SK-N-SH treated with all-trans-retinoic acid at 6 μM for 48 hours (cell line): Measurements from ENCODE around the gene FYTTD1.

Experiments
- ATAC-seq: fragments of 200-7000 bp; cut with Tn5 transposase; 3 replicates; pipeline ENCODE4 v1.9.1; 2020; ENCODE audit warnings: mild to moderate bottlenecking, moderate library complexity
- ARNTL ChIP-seq: fragments of 450-650 bp; formaldehyde crosslinking; IDR thresholded peaks from 2 replicates; pipeline ENCODE4 v1.5.0; 2020; ENCODE audit warnings: low read depth, mild to moderate bottlenecking, moderate library complexity, borderline replicate concordance
- BACH2 ChIP-seq: fragments of 250-450 bp; sonication (Bioruptor Pico); IDR thresholded peaks from 2 replicates; pipeline ENCODE4 v1.9.0; 2021; ENCODE audit warnings: mild to moderate bottlenecking, borderline replicate concordance
- CSDC2 ChIP-seq: fragments of 250-450 bp; sonication (Bioruptor Pico); IDR thresholded peaks from 2 replicates; pipeline ENCODE4 v1.5.0; 2020; ENCODE audit warnings: mild to moderate bottlenecking, moderate library complexity
- ESRRG ChIP-seq: fragments of 250-450 bp; sonication (Bioruptor Pico); IDR thresholded peaks from 2 replicates; pipeline ENCODE4 v1.6.1; 2021; ENCODE audit warnings: mild to moderate bottlenecking
- GLIS3 ChIP-seq: fragments of 250-450 bp; sonication (Bioruptor Pico); IDR thresholded peaks from 2 replicates; pipeline ENCODE4 v1.5.0; 2020; ENCODE audit warnings: mild to moderate bottlenecking, moderate library complexity
- OSR1 ChIP-seq: fragments of 250-450 bp; sonication (Bioruptor Pico); IDR thresholded peaks from 2 replicates; pipeline ENCODE4 v1.8.0; 2022; ENCODE audit warnings: moderate library complexity, mild to moderate bottlenecking, inconsistent platforms
- PPARA ChIP-seq: fragments of 250-450 bp; sonication (Bioruptor Pico); IDR thresholded peaks from 2 replicates; pipeline ENCODE4 v1.5.0; 2020; ENCODE audit warnings: mild to moderate bottlenecking, borderline replicate concordance
- RARB ChIP-seq: fragments of 250-450 bp; sonication (Bioruptor Pico); IDR thresholded peaks from 2 replicates; pipeline ENCODE4 v1.8.0; 2021; ENCODE audit warnings: mild to moderate bottlenecking, moderate library complexity
- SNAI2 ChIP-seq: fragments of 250-450 bp; sonication (Bioruptor Pico); IDR thresholded peaks from 2 replicates; pipeline ENCODE4 v1.5.0; 2020; ENCODE audit warnings: mild to moderate bottlenecking, moderate library complexity
- TCF4 ChIP-seq: fragments of 250-450 bp; sonication (Bioruptor Pico); IDR thresholded peaks from 2 replicates; pipeline ENCODE4 v1.8.0; 2021; ENCODE audit warnings: mild to moderate bottlenecking, moderate library complexity, borderline replicate concordance
- TOX ChIP-seq: fragments of 250-450 bp; sonication (Bioruptor Pico); IDR thresholded peaks from 2 replicates; pipeline ENCODE4 v1.8.0; 2021; ENCODE audit warnings: mild to moderate bottlenecking, moderate library complexity, borderline replicate concordance
- ZC3H10 ChIP-seq: fragments of 250-450 bp; sonication (Bioruptor Pico); IDR thresholded peaks from 2 replicates; pipeline ENCODE4 v1.5.1; 2021; ENCODE audit warnings: mild to moderate bottlenecking, moderate library complexity
- ZFP3 ChIP-seq: fragments of 250-450 bp; sonication (Bioruptor Pico); IDR thresholded peaks from 2 replicates; pipeline ENCODE4 v1.5.0; 2020; ENCODE audit warnings: mild to moderate bottlenecking, moderate library complexity
- ZNF565 ChIP-seq: fragments of 450-650 bp; formaldehyde crosslinking; conservative IDR thresholded peaks from 2 replicates; pipeline ENCODE4 v1.5.0; 2020; ENCODE audit warnings: low read depth, mild to moderate bottlenecking, moderate library complexity
- ZNF8 ChIP-seq: fragments of 450-650 bp; formaldehyde crosslinking; IDR thresholded peaks from 2 replicates; pipeline ENCODE4 v1.5.0; 2020; ENCODE audit warnings: mild to moderate bottlenecking, moderate library complexity
- TF ChIP-seq, protein P1 (sequence below): fragments of 250-450 bp; sonication (Bioruptor Pico); IDR thresholded peaks from 2 replicates; pipeline ENCODE4 v1.8.0; 2021; ENCODE audit warnings: low read depth, mild to moderate bottlenecking, moderate library complexity, borderline replicate concordance
- TF ChIP-seq, protein P2 (sequence below): fragments of 250-450 bp; sonication (Bioruptor Pico); IDR thresholded peaks from 2 replicates; pipeline ENCODE4 v1.5.1; 2020; ENCODE audit warnings: low read depth, mild to moderate bottlenecking, moderate library complexity
- TF ChIP-seq, protein P3 (sequence below): fragments of 250-450 bp; sonication (Bioruptor Pico); IDR thresholded peaks from 2 replicates; pipeline ENCODE4 v1.8.0; 2020; ENCODE audit warnings: mild to moderate bottlenecking, moderate library complexity, borderline replicate concordance
- TF ChIP-seq, protein P4 (sequence below): fragments of 250-450 bp; sonication (Bioruptor Pico); IDR thresholded peaks from 2 replicates; pipeline ENCODE4 v1.5.0; 2020; ENCODE audit warnings: mild to moderate bottlenecking, moderate library complexity

Gene FYTTD1

DNA sequence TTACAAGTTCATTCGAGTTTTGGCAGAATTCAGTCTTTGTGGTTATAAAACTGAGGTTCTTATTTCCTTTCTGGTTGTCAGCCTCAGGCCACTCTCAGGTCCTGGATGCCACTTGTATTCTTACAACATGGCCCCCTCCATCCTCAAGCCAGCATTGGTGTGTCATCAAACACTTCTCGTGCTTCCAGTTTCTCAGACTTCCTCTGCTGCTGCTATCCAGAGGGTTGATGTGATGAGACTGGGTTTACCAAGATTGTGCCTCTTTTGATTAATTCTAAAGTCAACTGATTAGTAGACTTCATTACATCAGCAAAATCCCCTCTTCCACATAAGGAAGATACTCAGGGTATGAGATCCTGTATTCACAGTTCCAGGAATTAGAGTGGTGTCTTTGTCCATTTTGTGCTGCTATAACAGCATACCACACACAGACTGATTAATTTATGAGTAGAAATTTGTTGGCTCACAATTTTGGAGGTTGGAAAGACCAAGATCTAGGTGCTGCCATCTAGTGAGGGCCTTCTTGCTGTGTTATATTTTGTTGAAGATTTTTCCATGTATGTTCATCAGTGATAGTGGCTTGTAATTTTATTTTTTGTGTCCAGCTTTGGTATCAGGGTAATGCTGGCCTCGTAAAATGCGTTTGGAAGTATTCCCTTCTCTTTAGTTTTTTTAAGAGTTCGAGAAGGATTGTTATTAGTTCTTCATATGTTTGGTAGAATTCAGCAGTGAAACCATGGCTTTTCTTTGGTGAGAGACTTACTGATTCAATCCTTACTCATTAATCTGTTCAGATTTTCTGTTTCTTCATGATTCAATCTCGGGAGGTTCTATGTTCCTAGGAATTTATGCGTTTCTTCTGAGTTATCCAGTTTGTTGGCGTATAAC is 52.5 kb downstream of the FYTTD1 start:
- TF ChIP-seq SNAI2 (CRISPR knock-in tag): no peak
- TF ChIP-seq GLIS3: no peak
- TF ChIP-seq ARNTL (CRISPR knock-in tag): no peak
- no peak for TF ChIP-seq BACH2 (CRISPR knock-in tag)
- no peak for TF ChIP-seq ESRRG (CRISPR knock-in tag)
- TF ChIP-seq TOX (CRISPR knock-in tag): no peak
- TF ChIP-seq ZNF565: no peak
- TF ChIP-seq, protein P1, sequence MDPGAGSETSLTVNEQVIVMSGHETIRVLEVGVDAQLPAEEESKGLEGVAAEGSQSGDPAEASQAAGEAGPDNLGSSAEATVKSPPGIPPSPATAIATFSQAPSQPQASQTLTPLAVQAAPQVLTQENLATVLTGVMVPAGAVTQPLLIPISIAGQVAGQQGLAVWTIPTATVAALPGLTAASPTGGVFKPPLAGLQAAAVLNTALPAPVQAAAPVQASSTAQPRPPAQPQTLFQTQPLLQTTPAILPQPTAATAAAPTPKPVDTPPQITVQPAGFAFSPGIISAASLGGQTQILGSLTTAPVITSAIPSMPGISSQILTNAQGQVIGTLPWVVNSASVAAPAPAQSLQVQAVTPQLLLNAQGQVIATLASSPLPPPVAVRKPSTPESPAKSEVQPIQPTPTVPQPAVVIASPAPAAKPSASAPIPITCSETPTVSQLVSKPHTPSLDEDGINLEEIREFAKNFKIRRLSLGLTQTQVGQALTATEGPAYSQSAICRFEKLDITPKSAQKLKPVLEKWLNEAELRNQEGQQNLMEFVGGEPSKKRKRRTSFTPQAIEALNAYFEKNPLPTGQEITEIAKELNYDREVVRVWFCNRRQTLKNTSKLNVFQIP: no peak
- TF ChIP-seq CSDC2 (CRISPR knock-in tag): no peak
- no peak for TF ChIP-seq ZC3H10
- TF ChIP-seq OSR1 (CRISPR knock-in tag): no peak
- TF ChIP-seq, protein P2, sequence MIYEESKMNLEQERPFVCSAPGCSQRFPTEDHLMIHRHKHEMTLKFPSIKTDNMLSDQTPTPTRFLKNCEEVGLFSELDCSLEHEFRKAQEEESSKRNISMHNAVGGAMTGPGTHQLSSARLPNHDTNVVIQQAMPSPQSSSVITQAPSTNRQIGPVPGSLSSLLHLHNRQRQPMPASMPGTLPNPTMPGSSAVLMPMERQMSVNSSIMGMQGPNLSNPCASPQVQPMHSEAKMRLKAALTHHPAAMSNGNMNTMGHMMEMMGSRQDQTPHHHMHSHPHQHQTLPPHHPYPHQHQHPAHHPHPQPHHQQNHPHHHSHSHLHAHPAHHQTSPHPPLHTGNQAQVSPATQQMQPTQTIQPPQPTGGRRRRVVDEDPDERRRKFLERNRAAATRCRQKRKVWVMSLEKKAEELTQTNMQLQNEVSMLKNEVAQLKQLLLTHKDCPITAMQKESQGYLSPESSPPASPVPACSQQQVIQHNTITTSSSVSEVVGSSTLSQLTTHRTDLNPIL (CRISPR knock-in tag): no peak
- TF ChIP-seq ZNF8 (CRISPR knock-in tag): no peak
- TF ChIP-seq PPARA (CRISPR knock-in tag): no peak
- TF ChIP-seq, protein P3, sequence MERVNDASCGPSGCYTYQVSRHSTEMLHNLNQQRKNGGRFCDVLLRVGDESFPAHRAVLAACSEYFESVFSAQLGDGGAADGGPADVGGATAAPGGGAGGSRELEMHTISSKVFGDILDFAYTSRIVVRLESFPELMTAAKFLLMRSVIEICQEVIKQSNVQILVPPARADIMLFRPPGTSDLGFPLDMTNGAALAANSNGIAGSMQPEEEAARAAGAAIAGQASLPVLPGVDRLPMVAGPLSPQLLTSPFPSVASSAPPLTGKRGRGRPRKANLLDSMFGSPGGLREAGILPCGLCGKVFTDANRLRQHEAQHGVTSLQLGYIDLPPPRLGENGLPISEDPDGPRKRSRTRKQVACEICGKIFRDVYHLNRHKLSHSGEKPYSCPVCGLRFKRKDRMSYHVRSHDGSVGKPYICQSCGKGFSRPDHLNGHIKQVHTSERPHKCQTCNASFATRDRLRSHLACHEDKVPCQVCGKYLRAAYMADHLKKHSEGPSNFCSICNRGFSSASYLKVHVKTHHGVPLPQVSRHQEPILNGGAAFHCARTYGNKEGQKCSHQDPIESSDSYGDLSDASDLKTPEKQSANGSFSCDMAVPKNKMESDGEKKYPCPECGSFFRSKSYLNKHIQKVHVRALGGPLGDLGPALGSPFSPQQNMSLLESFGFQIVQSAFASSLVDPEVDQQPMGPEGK (CRISPR knock-in tag): no peak
- TF ChIP-seq, protein P4, sequence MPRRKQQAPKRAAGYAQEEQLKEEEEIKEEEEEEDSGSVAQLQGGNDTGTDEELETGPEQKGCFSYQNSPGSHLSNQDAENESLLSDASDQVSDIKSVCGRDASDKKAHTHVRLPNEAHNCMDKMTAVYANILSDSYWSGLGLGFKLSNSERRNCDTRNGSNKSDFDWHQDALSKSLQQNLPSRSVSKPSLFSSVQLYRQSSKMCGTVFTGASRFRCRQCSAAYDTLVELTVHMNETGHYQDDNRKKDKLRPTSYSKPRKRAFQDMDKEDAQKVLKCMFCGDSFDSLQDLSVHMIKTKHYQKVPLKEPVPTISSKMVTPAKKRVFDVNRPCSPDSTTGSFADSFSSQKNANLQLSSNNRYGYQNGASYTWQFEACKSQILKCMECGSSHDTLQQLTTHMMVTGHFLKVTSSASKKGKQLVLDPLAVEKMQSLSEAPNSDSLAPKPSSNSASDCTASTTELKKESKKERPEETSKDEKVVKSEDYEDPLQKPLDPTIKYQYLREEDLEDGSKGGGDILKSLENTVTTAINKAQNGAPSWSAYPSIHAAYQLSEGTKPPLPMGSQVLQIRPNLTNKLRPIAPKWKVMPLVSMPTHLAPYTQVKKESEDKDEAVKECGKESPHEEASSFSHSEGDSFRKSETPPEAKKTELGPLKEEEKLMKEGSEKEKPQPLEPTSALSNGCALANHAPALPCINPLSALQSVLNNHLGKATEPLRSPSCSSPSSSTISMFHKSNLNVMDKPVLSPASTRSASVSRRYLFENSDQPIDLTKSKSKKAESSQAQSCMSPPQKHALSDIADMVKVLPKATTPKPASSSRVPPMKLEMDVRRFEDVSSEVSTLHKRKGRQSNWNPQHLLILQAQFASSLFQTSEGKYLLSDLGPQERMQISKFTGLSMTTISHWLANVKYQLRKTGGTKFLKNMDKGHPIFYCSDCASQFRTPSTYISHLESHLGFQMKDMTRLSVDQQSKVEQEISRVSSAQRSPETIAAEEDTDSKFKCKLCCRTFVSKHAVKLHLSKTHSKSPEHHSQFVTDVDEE (CRISPR knock-in tag): no peak
- TF ChIP-seq ZFP3: no peak
- no peak for TF ChIP-seq RARB
- ATAC-seq: peak; percentile 40; the same call in 2 of the 3 replicates

DNA sequence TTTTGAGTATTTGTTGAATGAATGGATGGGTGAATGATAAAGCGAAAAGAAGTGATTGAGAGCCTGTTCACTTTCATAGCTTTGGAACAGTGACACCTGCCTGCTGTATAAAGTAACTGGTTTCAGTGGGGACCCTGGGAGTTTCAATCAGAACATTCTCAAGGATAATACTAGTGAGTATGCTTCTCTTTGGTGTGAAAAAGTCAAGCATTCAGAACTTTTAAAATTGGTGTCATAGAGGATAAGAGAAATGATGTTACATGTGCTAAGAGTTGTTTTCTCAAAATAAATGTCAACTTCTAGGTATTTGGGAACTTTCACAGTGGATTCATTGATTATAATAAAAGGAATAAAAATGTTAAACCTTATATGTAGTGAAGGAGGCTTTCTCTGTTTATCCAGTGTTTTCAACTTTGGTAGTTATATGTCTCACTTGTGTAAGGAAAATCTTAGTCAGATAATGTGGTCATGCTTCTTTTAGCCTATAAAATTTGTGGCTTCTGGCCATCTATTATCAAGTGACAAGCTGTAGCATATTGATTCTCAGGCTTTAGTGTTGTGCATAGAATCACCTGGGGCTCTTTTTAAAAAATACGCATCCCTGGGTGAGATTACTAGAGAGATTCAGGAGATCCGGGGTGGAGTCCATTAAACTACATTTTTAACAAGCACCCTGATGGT is 53.2 kb downstream of the FYTTD1 start:
- ATAC-seq: no peak
- TF ChIP-seq ZC3H10: no peak
- no peak for TF ChIP-seq TCF4 (CRISPR knock-in tag)
- TF ChIP-seq ESRRG (CRISPR knock-in tag): no peak
- TF ChIP-seq TOX (CRISPR knock-in tag): no peak
- TF ChIP-seq, protein P2 (CRISPR knock-in tag): no peak
- TF ChIP-seq, protein P3 (CRISPR knock-in tag): no peak
- no peak for TF ChIP-seq PPARA (CRISPR knock-in tag)
- no peak for TF ChIP-seq OSR1 (CRISPR knock-in tag)
- no peak for TF ChIP-seq ZNF565
- TF ChIP-seq CSDC2 (CRISPR knock-in tag): no peak
- no peak for TF ChIP-seq ZNF8 (CRISPR knock-in tag)
